Measurements from ENCODE around the gene PTH1R. TPM values are rescaled to one million over a fixed set of nuclear protein-coding genes. Genes with fewer than 3 reads are reported as not detected.

PTH1R gene
- total RNA-seq: 8.0 and 12.6 TPM in 2 replicates

DNA sequence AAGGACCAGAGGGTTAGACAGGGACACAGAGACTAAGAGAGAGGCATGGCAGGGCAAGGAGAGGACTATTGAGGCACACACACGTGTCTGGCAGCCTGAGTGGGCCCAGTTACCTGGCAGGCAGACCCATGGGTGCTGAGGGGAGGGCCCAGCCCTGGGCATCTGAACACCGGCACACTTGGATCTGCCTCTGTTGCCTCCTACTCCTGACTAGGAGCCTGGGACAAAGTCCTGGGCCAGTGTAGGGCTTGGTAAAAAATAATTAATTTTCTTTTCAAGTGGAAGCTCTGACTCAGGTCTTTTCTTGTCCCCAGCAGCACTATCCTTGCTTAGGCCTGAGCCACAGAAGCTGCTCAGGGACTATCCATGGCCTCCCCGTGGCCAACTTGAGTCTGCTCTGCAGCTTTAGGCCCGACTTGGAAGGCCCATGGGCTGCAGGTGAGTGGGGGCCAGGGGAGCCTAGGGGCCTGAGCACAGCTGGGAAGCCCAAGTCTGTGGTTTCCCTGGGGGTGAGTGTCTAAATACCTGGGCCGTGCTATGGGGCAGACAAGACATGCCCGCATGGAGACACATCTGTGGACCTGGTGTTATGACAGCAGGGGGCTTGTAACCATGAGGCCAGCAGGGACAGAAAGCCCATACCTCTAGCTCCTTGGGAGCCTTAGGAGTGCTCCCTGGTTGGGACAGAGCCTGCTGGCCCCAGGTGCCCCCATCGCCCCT lies at the start of gene PTH1R:
Gene PTH1R, plus strand, starts transcription at position 316 of the 720 bp plus-strand sequence. CDS start 5,839 bp downstream, outside the sequence.

DNA sequence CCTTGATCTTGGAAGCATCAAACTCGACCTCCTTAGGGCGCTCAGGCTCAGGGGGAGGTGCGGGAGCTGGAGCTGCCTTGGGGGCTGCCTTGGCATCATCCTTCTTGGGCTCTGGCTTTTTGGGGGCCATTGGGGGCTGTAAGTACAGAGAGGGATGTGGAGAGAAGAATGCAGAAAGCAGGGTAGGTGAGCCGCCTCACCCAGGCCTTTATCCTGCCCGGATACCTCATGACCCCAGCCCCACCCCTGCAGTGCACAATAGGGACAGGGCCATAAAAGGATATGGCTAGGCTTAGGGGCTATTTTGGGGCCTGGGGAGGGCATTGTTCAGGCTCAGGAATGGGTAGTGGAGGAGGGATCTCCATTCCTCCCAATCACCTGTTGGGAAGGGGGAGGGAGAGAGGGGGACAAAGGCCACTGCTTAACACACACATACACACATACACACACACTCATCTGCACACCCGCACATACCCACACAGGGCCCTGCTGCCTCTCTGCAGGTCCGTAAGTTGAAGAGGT lies 14.2 kb upstream of the PTH1R start, which contains the start of gene MYL3:
Gene MYL3, minus strand, starts transcription at position 184 of the 522 bp plus-strand sequence. Its CDS starts 54 bp downstream, at position 130.

Small RNAs within 50 kb of the gene (small RNA-seq; reads per million reads assigned to genes)
- not detected for gene AC109583.2

Other genes with a start within 250 kb of the PTH1R start
- 23.6 and 37.2 TPM in 2 replicates for gene ALS2CL, start 184.0 kb upstream of the PTH1R start, total RNA-seq
- 0.22 TPM in 1 of 2 replicates, not detected in the other for gene TMIE, start 176.3 kb upstream of the PTH1R start, total RNA-seq
- gene PRSS50, start 159.9 kb upstream of the PTH1R start, total RNA-seq: 0.54 and 4.3 TPM in 2 replicates
- gene MYL3, start 14.3 kb upstream of the PTH1R start, total RNA-seq: 0.65 and 6.3 TPM in 2 replicates
- gene CCDC12, start 99.0 kb downstream of the PTH1R start, total RNA-seq: 32.1 and 41.6 TPM in 2 replicates
- 30.6 and 36.7 TPM in 2 replicates for gene NBEAL2, start 101.9 kb downstream of the PTH1R start, total RNA-seq